Suprapubic skin (tissue), 4 donors: ENCODE results near the gene CHIT1.

Source experiments
- CTCF ChIP-seq, 2 donors: fragments of 200-600 bp in 1 of 2; fragments of 450-650 bp in 1 of 2; sonication (generic) in 1 of 2; IDR thresholded peaks; one replicate each; pipeline ENCODE4 v1.5.1; 2016 to 2019; ENCODE audit warnings: antibody characterized with exemption in 2 of 2, mild to moderate bottlenecking in 1 of 2, moderate library complexity in 1 of 2
- EP300 ChIP-seq: sonication (generic); formaldehyde crosslinking; IDR thresholded peaks from one replicate; pipeline ENCODE4 v1.6.1; 2017; ENCODE audit warnings: antibody characterized with exemption
- POLR2A ChIP-seq, 2 donors: fragments of 450-650 bp; IDR thresholded peaks; one replicate each; pipeline ENCODE4 v1.6.1; 2017; ENCODE audit warnings: antibody characterized with exemption in 2 of 2, mild to moderate bottlenecking in 2 of 2, moderate library complexity in 2 of 2
- POLR2AphosphoS5 ChIP-seq, 3 donors: sonication (generic); formaldehyde crosslinking; IDR thresholded peaks; one replicate each; pipeline ENCODE4 v1.6.1; 2017; ENCODE audit warnings: antibody characterized with exemption in 3 of 3

GRCh38 chr1:203175237-203175826 is 54.1 kb downstream of the CHIT1 start, which contains the start of gene MYBPH:
- TF ChIP-seq CTCF (IDR thresholded peaks at IDR 0.05) (no peak), POLR2A (IDR thresholded peaks at IDR 0.05) (no peak), EP300 (no peak), POLR2AphosphoS5 (IDR thresholded peaks at IDR 0.05) (no peak)
